Ascending aorta (tissue), 2 donors: Measurements from ENCODE around the gene RNF187. TPM values are rescaled to one million over a fixed set of nuclear protein-coding genes. Genes with fewer than 3 reads are reported as not detected.
A peak's percentile ranks its signal among the peaks of the same experiment; 100 is the strongest.

ENCODE experiments used
- DNase-seq, 2 donors: peaks; one replicate each; pipeline ENCODE4 v3.0.0-alpha.2; 2019; ENCODE audit warnings: low spot score in 2 of 2
- H3K27ac ChIP-seq, 2 donors: fragments of 200-600 bp; sonication (generic); one replicate each; pipeline ENCODE4 v1.5.1; 2016 to 2017; ENCODE audit warnings: mild to moderate bottlenecking in 1 of 2
- H3K27me3 ChIP-seq: fragments of 200-600 bp; sonication (generic); one replicate; pipeline ENCODE4 v1.5.1; 2017
- H3K36me3 ChIP-seq, 2 donors: fragments of 200-600 bp; sonication (generic); one replicate each; pipeline ENCODE4 v1.5.1; 2016
- H3K4me1 ChIP-seq, 2 donors: fragments of 200-600 bp; sonication (generic); one replicate each; pipeline ENCODE4 v1.5.1; 2016 to 2017; ENCODE audit warnings: mild to moderate bottlenecking in 1 of 2
- H3K4me3 ChIP-seq, 2 donors: fragments of 200-600 bp; sonication (generic); one replicate each; pipeline ENCODE4 v1.5.1; 2016 to 2017; ENCODE audit warnings: mild to moderate bottlenecking in 1 of 2
- H3K9me3 ChIP-seq, 2 donors: fragments of 200-600 bp; sonication (generic); one replicate each; pipeline ENCODE4 v1.5.1; 2016
- CTCF ChIP-seq, 3 experiments: fragments of 200-600 bp in 2 of 3; fragments of 450-650 bp in 1 of 3; sonication (generic) in 2 of 3; IDR thresholded peaks; one replicate each; pipeline ENCODE4 v1.5.1; 2016 to 2019; ENCODE audit warnings: antibody characterized with exemption in 3 of 3, mild to moderate bottlenecking in 1 of 3, moderate library complexity in 1 of 3
- intact Hi-C: fragments of 100-400 bp; cut with DNase I; formaldehyde crosslinking; loops from one replicate; pipeline ENCODE4 v1.15.1; 2023
- total RNA-seq: library from RNA; depleted of rRNA; stranded (reverse); fragments of >200 nt; gene quantifications from one replicate; pipeline ENCODE4 v1.1.0, GENCODE V29; 2016

The RNF187 gene
- total RNA-seq, 1 donor from 2014 or later, result 24.3 TPM

- no peak overlapping the region for H3K4me3 ChIP-seq
- peaks cover 5% of the 10 kb centered on the region for H3K27me3 ChIP-seq
- H3K36me3 ChIP-seq, result no peaks in the 10 kb centered on the region
- peak in 1 of 2 donors; percentile 44 for DNase-seq
- intact Hi-C loops, result no loop called here
- H3K4me1 ChIP-seq, result no peaks in the 10 kb centered on the region
- no peak overlapping the region for H3K27ac ChIP-seq
- no peak for TF ChIP-seq CTCF (IDR thresholded peaks at IDR 0.05)
- H3K9me3 ChIP-seq, result no peaks in the 10 kb centered on the region
These were observed 43.0 kb downstream of the RNF187 start for GRCh38 chr1:228530086-228530758.

- TF ChIP-seq CTCF (IDR thresholded peaks at IDR 0.05), result no peak
- no peaks in the 10 kb centered on the region for H3K9me3 ChIP-seq
- H3K27ac ChIP-seq, result no peak overlapping the region
- no peaks in the 10 kb centered on the region for H3K36me3 ChIP-seq
- H3K4me1 ChIP-seq, result no peaks in the 10 kb centered on the region
- intact Hi-C loops, result no loop called here
- DNase-seq, result peak in 1 of 2 donors; percentile 15
- H3K27me3 ChIP-seq, result peaks cover 5% of the 10 kb centered on the region
- no peak overlapping the region for H3K4me3 ChIP-seq
These were observed 44.0 kb downstream of the RNF187 start for GRCh38 chr1:228530951-228531731.

GRCh38 chr1:228538831-228539230 is 51.6 kb downstream of the RNF187 start:
- no peak for TF ChIP-seq CTCF (IDR thresholded peaks at IDR 0.05)
- no peaks in the 10 kb centered on the region for H3K9me3 ChIP-seq
- intact Hi-C loops, result no loop called here
- no peaks in the 10 kb centered on the region for H3K27me3 ChIP-seq
- H3K36me3 ChIP-seq, result no peaks in the 10 kb centered on the region
- no peak overlapping the region for H3K4me3 ChIP-seq
- DNase-seq, result peak in 1 of 2 donors; percentile 24
- H3K27ac ChIP-seq, result no peak overlapping the region
- no peaks in the 10 kb centered on the region for H3K4me1 ChIP-seq

GRCh38 chr1:228540161-228540917 is 53.2 kb downstream of the RNF187 start:
- Histone ChIP-seq H3K4me1 (no peaks in the 10 kb centered on the region), H3K9me3 (no peaks in the 10 kb centered on the region), H3K36me3 (no peaks in the 10 kb centered on the region), H3K4me3 (no peak overlapping the region), H3K27me3 (no peaks in the 10 kb centered on the region), H3K27ac (no peak overlapping the region)
- intact Hi-C loops, result no loop called here
- peak in 1 of 2 donors; percentile 16 for DNase-seq
- no peak for TF ChIP-seq CTCF (IDR thresholded peaks at IDR 0.05)

GRCh38 chr1:228541725-228542124 is 54.5 kb downstream of the RNF187 start:
- H3K4me3 ChIP-seq, result no peak overlapping the region
- TF ChIP-seq CTCF (IDR thresholded peaks at IDR 0.05), result no peak
- H3K27me3 ChIP-seq, result no peaks in the 10 kb centered on the region
- H3K36me3 ChIP-seq, result no peaks in the 10 kb centered on the region
- H3K9me3 ChIP-seq, result no peaks in the 10 kb centered on the region
- H3K27ac ChIP-seq, result no peak overlapping the region
- peak in 1 of 2 donors; percentile 31 for DNase-seq
- intact Hi-C loops, result no loop called here
- H3K4me1 ChIP-seq, result no peaks in the 10 kb centered on the region
